ENCODE results near the gene GBP4.

GBP4 gene

DNA sequence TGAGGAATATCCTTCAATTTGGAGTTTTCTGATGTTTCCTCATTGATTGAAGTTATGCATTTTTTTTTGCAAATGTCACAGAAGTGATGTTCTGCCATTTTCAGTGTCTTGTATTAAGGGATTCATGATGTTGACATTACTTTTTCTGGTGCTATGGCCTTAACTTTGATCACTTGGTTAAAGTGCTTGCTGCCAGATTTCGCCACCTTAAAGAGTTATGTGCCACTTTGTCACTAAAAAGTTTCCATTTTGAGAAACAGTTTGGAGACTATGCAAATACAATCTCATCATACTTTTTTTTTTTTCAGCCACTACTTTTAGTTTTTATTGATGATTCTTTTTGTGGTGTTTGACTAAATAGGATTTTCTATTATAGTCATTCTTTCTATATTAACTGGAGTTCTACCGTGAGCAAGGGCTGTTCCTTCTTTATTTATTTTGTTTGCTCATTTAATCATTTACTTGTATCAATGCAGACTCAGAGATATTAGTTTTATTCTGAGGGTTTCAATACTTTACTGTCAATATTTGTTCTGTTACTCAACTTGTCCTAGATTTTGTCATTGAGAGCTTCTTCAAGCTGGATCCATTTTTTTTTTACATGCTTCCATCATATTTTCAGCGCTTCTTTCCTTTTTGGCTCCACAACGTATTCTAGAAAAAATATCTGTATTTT, 26.1 kb downstream of the GBP4 start:
- POLR2A ChIA-PET: no interaction called here
- no peak overlapping the region for H3K4me3 ChIP-seq (ENCODE audit: low read depth, low read length)
- TF ChIP-seq ZNF140 (tag by site-specific recombination; IDR thresholded peaks at IDR 0.05) (no peak), ZNF548 (tag by site-specific recombination; IDR thresholded peaks at IDR 0.05) (no peak), ZNF707 (tag by site-specific recombination; IDR thresholded peaks at IDR 0.05) (no peak), MEIS1 (CRISPR knock-in tag; IDR thresholded peaks at IDR 0.05; ENCODE audit: borderline replicate concordance) (no peak), ZNF362 (tag by site-specific recombination; IDR thresholded peaks at IDR 0.05) (no peak), ZNF623 (tag by site-specific recombination; IDR thresholded peaks at IDR 0.05) (no peak), ZNF658 (tag by site-specific recombination; IDR thresholded peaks at IDR 0.05) (no peak)
- TF ChIP-seq, protein P1, sequence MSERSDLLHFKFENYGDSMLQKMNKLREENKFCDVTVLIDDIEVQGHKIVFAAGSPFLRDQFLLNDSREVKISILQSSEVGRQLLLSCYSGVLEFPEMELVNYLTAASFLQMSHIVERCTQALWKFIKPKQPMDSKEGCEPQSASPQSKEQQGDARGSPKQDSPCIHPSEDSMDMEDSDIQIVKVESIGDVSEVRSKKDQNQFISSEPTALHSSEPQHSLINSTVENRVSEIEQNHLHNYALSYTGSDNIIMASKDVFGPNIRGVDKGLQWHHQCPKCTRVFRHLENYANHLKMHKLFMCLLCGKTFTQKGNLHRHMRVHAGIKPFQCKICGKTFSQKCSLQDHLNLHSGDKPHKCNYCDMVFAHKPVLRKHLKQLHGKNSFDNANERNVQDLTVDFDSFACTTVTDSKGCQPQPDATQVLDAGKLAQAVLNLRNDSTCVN (tag by site-specific recombination; optimal IDR thresholded peaks at IDR 0.05): no peak
- TF ChIP-seq, protein P2, sequence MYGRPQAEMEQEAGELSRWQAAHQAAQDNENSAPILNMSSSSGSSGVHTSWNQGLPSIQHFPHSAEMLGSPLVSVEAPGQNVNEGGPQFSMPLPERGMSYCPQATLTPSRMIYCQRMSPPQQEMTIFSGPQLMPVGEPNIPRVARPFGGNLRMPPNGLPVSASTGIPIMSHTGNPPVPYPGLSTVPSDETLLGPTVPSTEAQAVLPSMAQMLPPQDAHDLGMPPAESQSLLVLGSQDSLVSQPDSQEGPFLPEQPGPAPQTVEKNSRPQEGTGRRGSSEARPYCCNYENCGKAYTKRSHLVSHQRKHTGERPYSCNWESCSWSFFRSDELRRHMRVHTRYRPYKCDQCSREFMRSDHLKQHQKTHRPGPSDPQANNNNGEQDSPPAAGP (tag by site-specific recombination; IDR thresholded peaks at IDR 0.05): no peak
- H3K9me3 ChIP-seq (ENCODE audit: control insufficient read depth, insufficient read depth, low read depth, low read length): no peaks in the 10 kb centered on the region
- H3K27ac ChIP-seq (ENCODE audit: extremely low read depth, low read depth, low read length): no peak overlapping the region
- no peaks in the 10 kb centered on the region for H3K4me1 ChIP-seq (ENCODE audit: control insufficient read depth, insufficient read depth, low read length)
- no peaks in the 10 kb centered on the region for H3K36me3 ChIP-seq (ENCODE audit: control insufficient read depth in 2 of 2, insufficient read depth in 1 of 2, low read length in 2 of 2)
- CTCF ChIA-PET: no interaction called here

GRCh38 chr1:89171067-89171438, 27.7 kb downstream of the GBP4 start:
- H3K4me3 ChIP-seq (ENCODE audit: low read depth, low read length): no peak overlapping the region
- TF ChIP-seq ZNF449 (tag by site-specific recombination; IDR thresholded peaks at IDR 0.05) (no peak), ZNF670 (tag by site-specific recombination; IDR thresholded peaks at IDR 0.05; ENCODE audit: low read depth) (no peak), RBAK (tag by site-specific recombination; IDR thresholded peaks at IDR 0.05) (no peak)
- no peaks in the 10 kb centered on the region for H3K9me3 ChIP-seq (ENCODE audit: control insufficient read depth, insufficient read depth, low read depth, low read length)
- no peaks in the 10 kb centered on the region for H3K36me3 ChIP-seq (ENCODE audit: control insufficient read depth in 2 of 2, insufficient read depth in 1 of 2, low read length in 2 of 2)
- CTCF ChIA-PET: interaction anchor here (0.7 kb wide), 1 partner anchor 72 kb away, joined by 4 read pairs; no protein-coding TSS in a partner anchor
- no peak overlapping the region for H3K27ac ChIP-seq (ENCODE audit: extremely low read depth, low read depth, low read length)
- POLR2A ChIA-PET: no interaction called here
- no peaks in the 10 kb centered on the region for H3K4me1 ChIP-seq (ENCODE audit: control insufficient read depth, insufficient read depth, low read length)

GRCh38 chr1:89170170-89171066, 28.3 kb downstream of the GBP4 start:
- H3K9me3 ChIP-seq (ENCODE audit: control insufficient read depth, insufficient read depth, low read depth, low read length): no peaks in the 10 kb centered on the region
- ChIA-PET POLR2A (no interaction called here), CTCF (no interaction called here)
- H3K36me3 ChIP-seq (ENCODE audit: control insufficient read depth in 2 of 2, insufficient read depth in 1 of 2, low read length in 2 of 2): no peaks in the 10 kb centered on the region
- TF ChIP-seq ZBTB44 (tag by site-specific recombination; IDR thresholded peaks at IDR 0.05) (no peak), SP3 (tag by site-specific recombination; IDR thresholded peaks at IDR 0.05) (no peak), ZNF571 (tag by site-specific recombination; IDR thresholded peaks at IDR 0.05) (no peak), ZNF704 (tag by site-specific recombination; IDR thresholded peaks at IDR 0.05) (no peak), ZBTB21 (tag by site-specific recombination; IDR thresholded peaks at IDR 0.05) (no peak)
- H3K27ac ChIP-seq (ENCODE audit: extremely low read depth, low read depth, low read length): no peak overlapping the region
- H3K4me1 ChIP-seq (ENCODE audit: control insufficient read depth, insufficient read depth, low read length): no peaks in the 10 kb centered on the region
- no peak overlapping the region for H3K4me3 ChIP-seq (ENCODE audit: low read depth, low read length)
